Occipital lobe (tissue), 1 donor: ENCODE data around the gene TMEM26. TPM values are rescaled to one million over a fixed set of nuclear protein-coding genes. Genes with fewer than 3 reads are reported as not detected.

Experiments
- total RNA-seq: library from RNA; depleted of rRNA; stranded (reverse); fragments of >200 nt; gene quantifications from one replicate; pipeline ENCODE4 v1.2.3, GENCODE V29; 2014

TMEM26 gene
- total RNA-seq, 1 donor from 2014 or later: 0.47 TPM

Other genes with a start within 250 kb of the TMEM26 start
- gene CABCOCO1, start 209.5 kb upstream of the TMEM26 start, total RNA-seq: 3.4 TPM